Vagina (tissue), 2 donors: ENCODE results near the gene TSHR. TPM values are rescaled to one million over a fixed set of nuclear protein-coding genes. Genes with fewer than 3 reads are reported as not detected.

Source experiments
- DNase-seq, 2 donors: peaks; one replicate each; pipeline ENCODE4 v3.0.0-alpha.2; 2017; ENCODE audit errors: extremely low spot score in 2 of 2
- H3K27ac ChIP-seq: fragments of 200-600 bp; sonication (generic); one replicate; pipeline ENCODE4 v1.5.1; 2019
- H3K27me3 ChIP-seq: fragments of 200-600 bp; sonication (generic); one replicate; pipeline ENCODE4 v1.5.1; 2019
- H3K36me3 ChIP-seq, 2 donors: fragments of 200-600 bp; sonication (generic); one replicate each; pipeline ENCODE4 v1.5.1; 2017 to 2019
- H3K4me1 ChIP-seq: fragments of 200-600 bp; sonication (generic); one replicate; pipeline ENCODE4 v1.5.1; 2019
- H3K4me3 ChIP-seq, 2 donors: fragments of 200-600 bp; sonication (generic); 1 replicate in 1 of 2; 2 replicates in 1 of 2; pipeline ENCODE4 v1.5.1; 2016 to 2019
- H3K9me3 ChIP-seq: fragments of 200-600 bp; sonication (generic); one replicate; pipeline ENCODE4 v1.5.1; 2019
- POLR2A ChIP-seq, 2 donors: fragments of 450-650 bp; IDR thresholded peaks; one replicate each; pipeline ENCODE4 v1.6.1; 2017; ENCODE audit warnings: antibody characterized with exemption in 2 of 2, mild to moderate bottlenecking in 2 of 2, moderate library complexity in 2 of 2
- POLR2AphosphoS5 ChIP-seq, 2 donors: sonication (generic); formaldehyde crosslinking; IDR thresholded peaks; one replicate each; pipeline ENCODE4 v1.9.0; 2017; ENCODE audit warnings: antibody characterized with exemption in 2 of 2, mild to moderate bottlenecking in 2 of 2, low read depth in 1 of 2; ENCODE audit not compliant: insufficient read depth in 1 of 2
- intact Hi-C: fragments of 100-400 bp; cut with DNase I; formaldehyde crosslinking; loops from one replicate; pipeline ENCODE4 v1.15.1; 2023
- total RNA-seq: library from RNA; depleted of rRNA; stranded (reverse); fragments of >200 nt; gene quantifications from one replicate; pipeline ENCODE4 v1.2.3, GENCODE V29; 2016
- TF ChIP-seq, protein P1 (sequence below), 3 experiments: fragments of 450-650 bp in 2 of 3; fragments of 200-600 bp in 1 of 3; sonication (generic) in 1 of 3; IDR thresholded peaks; one replicate each; pipeline ENCODE4 v1.5.1; 2017 to 2019; ENCODE audit warnings: antibody characterized with exemption in 3 of 3, mild to moderate bottlenecking in 2 of 3, moderate library complexity in 2 of 3

Gene TSHR
- total RNA-seq, 1 donor from 2014 or later: not detected

GRCh38 chr14:80924365-80925103 lies 30.9 kb upstream of the TSHR start:
- intact Hi-C loops: no loop called here
- no peak for DNase-seq
- Histone ChIP-seq H3K36me3 (no peaks in the 10 kb centered on the region), H3K27me3 (no peaks in the 10 kb centered on the region), H3K4me3 (no peak overlapping the region), H3K4me1 (no peaks in the 10 kb centered on the region), H3K27ac (no peak overlapping the region), H3K9me3 (no peaks in the 10 kb centered on the region)
- TF ChIP-seq POLR2A (IDR thresholded peaks at IDR 0.05): no peak
- no peak for TF ChIP-seq POLR2AphosphoS5 (IDR thresholded peaks at IDR 0.05; ENCODE audit: insufficient read depth in 1 of 2, low read depth in 1 of 2)
- TF ChIP-seq, protein P1, sequence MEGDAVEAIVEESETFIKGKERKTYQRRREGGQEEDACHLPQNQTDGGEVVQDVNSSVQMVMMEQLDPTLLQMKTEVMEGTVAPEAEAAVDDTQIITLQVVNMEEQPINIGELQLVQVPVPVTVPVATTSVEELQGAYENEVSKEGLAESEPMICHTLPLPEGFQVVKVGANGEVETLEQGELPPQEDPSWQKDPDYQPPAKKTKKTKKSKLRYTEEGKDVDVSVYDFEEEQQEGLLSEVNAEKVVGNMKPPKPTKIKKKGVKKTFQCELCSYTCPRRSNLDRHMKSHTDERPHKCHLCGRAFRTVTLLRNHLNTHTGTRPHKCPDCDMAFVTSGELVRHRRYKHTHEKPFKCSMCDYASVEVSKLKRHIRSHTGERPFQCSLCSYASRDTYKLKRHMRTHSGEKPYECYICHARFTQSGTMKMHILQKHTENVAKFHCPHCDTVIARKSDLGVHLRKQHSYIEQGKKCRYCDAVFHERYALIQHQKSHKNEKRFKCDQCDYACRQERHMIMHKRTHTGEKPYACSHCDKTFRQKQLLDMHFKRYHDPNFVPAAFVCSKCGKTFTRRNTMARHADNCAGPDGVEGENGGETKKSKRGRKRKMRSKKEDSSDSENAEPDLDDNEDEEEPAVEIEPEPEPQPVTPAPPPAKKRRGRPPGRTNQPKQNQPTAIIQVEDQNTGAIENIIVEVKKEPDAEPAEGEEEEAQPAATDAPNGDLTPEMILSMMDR (IDR thresholded peaks at IDR 0.05): no peak

- intact Hi-C loops: loop anchor here (1.0 kb wide), 1 partner anchor 17 kb away; no protein-coding TSS in a partner anchor
- Histone ChIP-seq H3K4me1 (no peaks in the 10 kb centered on the region), H3K36me3 (no peaks in the 10 kb centered on the region), H3K4me3 (no peak overlapping the region), H3K9me3 (no peaks in the 10 kb centered on the region), H3K27me3 (no peaks in the 10 kb centered on the region), H3K27ac (no peak overlapping the region)
- no peak for DNase-seq
- TF ChIP-seq, protein P1 (IDR thresholded peaks at IDR 0.05): no peak
- no peak for TF ChIP-seq POLR2A (IDR thresholded peaks at IDR 0.05)
- TF ChIP-seq POLR2AphosphoS5 (IDR thresholded peaks at IDR 0.05; ENCODE audit: insufficient read depth in 1 of 2, low read depth in 1 of 2): no peak
Observed at GRCh38 chr14:80926397-80927082, 28.9 kb upstream of the TSHR start.

DNA sequence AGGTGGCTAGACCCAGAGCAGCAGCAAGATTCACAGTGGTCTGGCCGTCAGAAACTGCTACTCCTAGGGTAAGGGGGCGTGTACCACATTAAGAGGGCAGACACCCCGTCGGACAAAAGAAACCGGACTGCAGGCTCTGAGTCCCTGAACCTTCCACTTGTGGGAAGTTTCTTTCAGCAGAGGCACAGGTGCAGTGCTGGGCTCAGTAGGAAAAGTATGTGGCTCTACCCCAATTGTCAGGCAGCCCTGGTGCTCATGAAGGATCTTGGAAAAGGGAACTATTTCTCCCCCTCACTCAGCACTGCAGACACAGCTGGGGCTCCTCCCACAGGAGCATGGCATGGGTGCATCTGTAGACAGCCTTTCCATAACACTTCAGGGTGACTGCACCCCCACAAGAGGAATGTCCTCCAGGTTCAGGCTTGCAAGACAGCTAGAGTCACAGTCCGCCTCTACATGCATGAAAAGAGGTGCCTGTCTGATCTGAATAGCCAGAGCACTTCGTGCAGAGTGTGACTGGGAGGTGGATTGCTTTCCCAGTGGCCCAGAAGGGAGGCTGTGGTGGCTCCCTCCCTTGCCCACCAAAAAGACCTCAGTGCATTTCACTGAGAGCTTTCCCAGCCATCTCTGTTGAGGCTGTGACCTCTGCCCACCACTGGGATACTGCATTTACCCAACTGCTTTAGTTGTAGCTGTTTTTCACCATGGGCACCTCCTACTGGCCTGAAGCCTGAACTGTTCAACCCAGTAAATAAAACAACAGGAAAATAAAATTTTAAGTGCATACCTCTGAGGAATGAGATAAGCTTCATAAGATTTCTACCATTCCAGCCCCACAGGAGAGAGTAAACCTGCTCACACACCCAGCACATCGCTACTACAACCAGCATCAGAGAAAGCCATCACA lies 28.1 kb upstream of the TSHR start:
- Histone ChIP-seq H3K4me1 (no peaks in the 10 kb centered on the region), H3K4me3 (no peak overlapping the region), H3K36me3 (no peaks in the 10 kb centered on the region), H3K27me3 (no peaks in the 10 kb centered on the region), H3K27ac (no peak overlapping the region), H3K9me3 (no peaks in the 10 kb centered on the region)
- TF ChIP-seq, protein P1 (IDR thresholded peaks at IDR 0.05): no peak
- no peak for TF ChIP-seq POLR2AphosphoS5 (IDR thresholded peaks at IDR 0.05; ENCODE audit: insufficient read depth in 1 of 2, low read depth in 1 of 2)
- TF ChIP-seq POLR2A (IDR thresholded peaks at IDR 0.05): no peak
- intact Hi-C loops: loop anchor here (1.0 kb wide), 1 partner anchor 18 kb away; no protein-coding TSS in a partner anchor
- no peak for DNase-seq

DNA sequence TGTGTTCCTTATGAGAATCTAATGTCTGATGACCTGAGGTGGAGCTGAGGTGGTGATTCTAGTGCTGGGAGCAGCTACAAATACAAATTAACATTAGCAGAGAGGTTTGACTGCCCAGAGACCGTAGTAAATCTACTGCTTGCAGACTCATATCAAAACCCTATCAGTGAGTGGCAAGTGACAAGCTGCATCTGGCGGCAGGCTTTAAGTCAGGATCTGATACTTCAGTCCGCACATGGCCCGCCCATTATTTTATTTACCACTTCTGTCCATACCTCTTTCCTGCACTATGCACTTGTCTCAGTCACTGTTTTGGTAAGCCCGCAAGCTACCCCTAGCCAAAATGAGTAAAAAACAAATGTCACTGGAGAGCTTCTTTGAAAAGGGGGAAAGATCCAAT lies 25.3 kb upstream of the TSHR start:
- Histone ChIP-seq H3K27me3 (no peaks in the 10 kb centered on the region), H3K36me3 (no peaks in the 10 kb centered on the region), H3K4me3 (no peak overlapping the region), H3K9me3 (no peaks in the 10 kb centered on the region), H3K27ac (no peak overlapping the region), H3K4me1 (no peaks in the 10 kb centered on the region)
- intact Hi-C loops: no loop called here
- TF ChIP-seq POLR2AphosphoS5 (IDR thresholded peaks at IDR 0.05; ENCODE audit: insufficient read depth in 1 of 2, low read depth in 1 of 2) (no peak), POLR2A (IDR thresholded peaks at IDR 0.05) (no peak)
- TF ChIP-seq, protein P1 (IDR thresholded peaks at IDR 0.05): no peak
- no peak for DNase-seq
